Measurements from ENCODE around the gene VWCE.

DNA sequence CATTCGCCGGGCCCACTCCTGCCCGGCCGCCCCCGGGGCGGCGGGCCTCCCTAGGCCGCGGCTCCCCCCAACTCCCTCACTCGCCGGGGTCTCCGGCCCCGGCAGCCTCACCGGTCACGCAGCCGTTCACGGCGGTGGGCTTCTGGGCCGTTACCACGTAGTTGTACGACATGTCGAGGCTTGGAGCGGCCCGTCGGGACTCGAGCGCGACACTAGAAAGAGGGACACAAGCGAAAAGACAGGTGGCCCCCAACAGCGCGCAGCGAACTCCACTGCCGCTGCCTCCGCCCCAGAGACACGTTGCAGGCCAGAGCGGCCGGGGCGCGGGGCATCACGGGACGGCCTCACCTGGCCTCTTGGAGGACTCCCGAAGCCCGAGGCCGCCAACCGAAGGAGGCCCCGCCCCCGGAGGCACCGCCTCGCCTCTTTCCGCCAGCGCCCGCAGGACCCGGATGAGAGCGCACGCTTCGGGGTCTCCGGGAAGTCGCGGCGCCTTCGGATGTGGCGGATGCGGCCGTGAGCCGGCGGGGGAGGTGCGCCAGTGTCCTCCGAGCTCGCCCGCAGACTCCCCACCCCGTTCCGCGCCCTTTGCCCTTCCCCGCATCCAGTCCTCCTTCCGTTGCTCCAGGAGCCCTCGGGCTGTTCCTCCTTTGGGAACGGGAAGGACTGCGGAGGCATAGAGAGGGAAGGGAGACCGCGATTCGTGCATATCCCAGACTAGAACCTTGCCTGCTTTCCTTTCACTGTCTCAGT lies 37.9 kb upstream of the VWCE start, which contains the start of the genes DDB1 and TKFC:
- TF ChIP-seq, protein P1, sequence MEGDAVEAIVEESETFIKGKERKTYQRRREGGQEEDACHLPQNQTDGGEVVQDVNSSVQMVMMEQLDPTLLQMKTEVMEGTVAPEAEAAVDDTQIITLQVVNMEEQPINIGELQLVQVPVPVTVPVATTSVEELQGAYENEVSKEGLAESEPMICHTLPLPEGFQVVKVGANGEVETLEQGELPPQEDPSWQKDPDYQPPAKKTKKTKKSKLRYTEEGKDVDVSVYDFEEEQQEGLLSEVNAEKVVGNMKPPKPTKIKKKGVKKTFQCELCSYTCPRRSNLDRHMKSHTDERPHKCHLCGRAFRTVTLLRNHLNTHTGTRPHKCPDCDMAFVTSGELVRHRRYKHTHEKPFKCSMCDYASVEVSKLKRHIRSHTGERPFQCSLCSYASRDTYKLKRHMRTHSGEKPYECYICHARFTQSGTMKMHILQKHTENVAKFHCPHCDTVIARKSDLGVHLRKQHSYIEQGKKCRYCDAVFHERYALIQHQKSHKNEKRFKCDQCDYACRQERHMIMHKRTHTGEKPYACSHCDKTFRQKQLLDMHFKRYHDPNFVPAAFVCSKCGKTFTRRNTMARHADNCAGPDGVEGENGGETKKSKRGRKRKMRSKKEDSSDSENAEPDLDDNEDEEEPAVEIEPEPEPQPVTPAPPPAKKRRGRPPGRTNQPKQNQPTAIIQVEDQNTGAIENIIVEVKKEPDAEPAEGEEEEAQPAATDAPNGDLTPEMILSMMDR (IDR thresholded peaks at IDR 0.05; ENCODE audit: low read depth, low read length) = no peak
- no peak for TF ChIP-seq EZH2phosphoT487 (IDR thresholded peaks at IDR 0.05; ENCODE audit: low read depth)

All from OCI-LY3 (cell line).